ENCODE results near the gene AGRN.

AGRN gene

GRCh38 chr1:1082776-1083415 is 63.0 kb downstream of the AGRN start:
- DNase-seq, result no peak

- DNase-seq, result no peak
Measured at GRCh38 chr1:1083416-1084371, 63.8 kb downstream of the AGRN start.

GRCh38 chr1:1084372-1085170 is 64.7 kb downstream of the AGRN start:
- no peak for DNase-seq

GRCh38 chr1:1085171-1085841 is 65.4 kb downstream of the AGRN start:
- no peak for DNase-seq

GRCh38 chr1:1085911-1086841 is 66.3 kb downstream of the AGRN start:
- no peak for DNase-seq

GRCh38 chr1:1086911-1087341 is 67.0 kb downstream of the AGRN start:
- DNase-seq, result no peak

GRCh38 chr1:1087351-1088028 is 67.6 kb downstream of the AGRN start:
- DNase-seq, result no peak

GRCh38 chr1:1088029-1088800 is 68.3 kb downstream of the AGRN start:
- no peak for DNase-seq

- no peak for DNase-seq
Measured at GRCh38 chr1:1088801-1089680, 69.1 kb downstream of the AGRN start.

GRCh38 chr1:1089731-1090423 is 70.0 kb downstream of the AGRN start:
- DNase-seq, result no peak

- DNase-seq, result no peak
Measured at GRCh38 chr1:1090424-1091343, 70.8 kb downstream of the AGRN start.

GRCh38 chr1:1091344-1092148 is 71.6 kb downstream of the AGRN start:
- DNase-seq, result no peak

GRCh38 chr1:1092149-1092855 is 72.4 kb downstream of the AGRN start:
- no peak for DNase-seq

GRCh38 chr1:1092894-1093609 is 73.1 kb downstream of the AGRN start:
- no peak for DNase-seq

- DNase-seq, result no peak
Measured at GRCh38 chr1:1093610-1093943, 73.7 kb downstream of the AGRN start.

Data from activated CD4-positive, alpha-beta T cell treated with anti-CD3 and anti-CD28 coated beads, Interleukin-2, Interleukin-6, amounts not matched to agents 100 ng/mL and 50 ng/mL, durations not matched to agents 16 hours and 8 hours (primary cell).